Karpas-422 (cell line): Measurements from ENCODE around the gene TMEM242. TPM values are rescaled to one million over a fixed set of nuclear protein-coding genes. Genes with fewer than 3 reads are reported as not detected.

Experiments
- DNase-seq: peaks from one replicate; pipeline ENCODE4 v3.0.0-alpha.2; 2015
- H2AFZ ChIP-seq: fragments of 200-600 bp; sonication (generic); 2 replicates; pipeline ENCODE4 v1.6.1; 2014; ENCODE audit warnings: antibody characterized with exemption, low read length, mixed read lengths
- H3K27ac ChIP-seq: fragments of 200-600 bp; sonication (generic); 2 replicates; pipeline ENCODE4 v1.5.1; 2014; ENCODE audit warnings: mild to moderate bottlenecking, low read length, moderate library complexity
- H3K27me3 ChIP-seq: fragments of 200-600 bp; sonication (generic); 2 replicates; pipeline ENCODE4 v1.6.1; 2014; ENCODE audit warnings: low read length, mixed read lengths
- H3K36me3 ChIP-seq: fragments of 200-600 bp; sonication (generic); 2 replicates; pipeline ENCODE4 v1.6.1; 2014; ENCODE audit warnings: low read length, mixed read lengths; ENCODE audit not compliant: insufficient read depth
- H3K4me1 ChIP-seq: fragments of 200-600 bp; sonication (generic); 2 replicates; pipeline ENCODE4 v1.6.1; 2014; ENCODE audit warnings: mild to moderate bottlenecking, low read length, mixed read lengths
- H3K4me2 ChIP-seq: fragments of 200-600 bp; sonication (generic); 2 replicates; pipeline ENCODE4 v1.6.1; 2014; ENCODE audit warnings: low read length, low read depth, mild to moderate bottlenecking; ENCODE audit not compliant: poor library complexity, severe bottlenecking
- H3K4me3 ChIP-seq: fragments of 200-600 bp; sonication (generic); 2 replicates; pipeline ENCODE4 v1.5.1; 2014; ENCODE audit warnings: mild to moderate bottlenecking, antibody characterized with exemption, low read length, mixed read lengths
- H3K79me2 ChIP-seq: fragments of 200-600 bp; sonication (generic); 2 replicates; pipeline ENCODE4 v1.6.1; 2014; ENCODE audit warnings: mild to moderate bottlenecking, low read length, mixed read lengths
- H3K9ac ChIP-seq: fragments of 200-600 bp; sonication (generic); 2 replicates; pipeline ENCODE4 v1.6.0; 2014; ENCODE audit warnings: low read length
- H3K9me2 ChIP-seq: fragments of 200-600 bp; sonication (generic), shearing (Covaris generic); replicated peaks from 2 replicates; pipeline ENCODE4 v1.6.0; 2014; ENCODE audit warnings: mild to moderate bottlenecking, low read length, moderate library complexity; ENCODE audit not compliant: insufficient read depth
- H3K9me3 ChIP-seq: fragments of 300-700, 200-600 bp; sonication (generic); 2 replicates; pipeline ENCODE4 v1.6.1; 2014; ENCODE audit warnings: low read length, mixed read lengths
- H4K20me1 ChIP-seq: fragments of 200-600 bp; sonication (generic); 2 replicates; pipeline ENCODE4 v1.6.1; 2014; ENCODE audit warnings: mild to moderate bottlenecking, antibody characterized with exemption, low read length, low read depth; ENCODE audit not compliant: insufficient read depth
- total RNA-seq: library from RNA; depleted of rRNA; stranded (reverse); fragments of >200 nt; shearing (Covaris generic); gene quantifications from 2 replicates; pipeline ENCODE4 v1.2.3, GENCODE V29; 2014; ENCODE audit warnings: low replicate concordance

Gene TMEM242
- total RNA-seq, 1 experiment from 2014 or later, result 3.4 TPM

GRCh38 chr6:157274471-157275226 is 48.7 kb downstream of the TMEM242 start:
- H3K9ac ChIP-seq, result peak overlapping the region; percentile 92
- H3K9me2 ChIP-seq, result no peaks in the 10 kb centered on the region
- no peaks in the 10 kb centered on the region for H3K79me2 ChIP-seq
- no peaks in the 10 kb centered on the region for H3K27me3 ChIP-seq
- peaks cover 42% of the 10 kb centered on the region for H3K4me1 ChIP-seq
- H3K9me3 ChIP-seq, result 0 out of 2 replicates have a peak, but pooled peaks cover 4% of the 10 kb centered on the region
- H4K20me1 ChIP-seq, result no peaks in the 10 kb centered on the region
- peak overlapping the region; percentile 74 for H2AFZ ChIP-seq
- H3K27ac ChIP-seq, result peak overlapping the region; percentile 99
- peak; percentile 94 for DNase-seq
- H3K4me3 ChIP-seq, result peak overlapping the region; percentile 77
- H3K4me2 ChIP-seq, result peak overlapping the region; percentile 99
- no peaks in the 10 kb centered on the region for H3K36me3 ChIP-seq

- H3K27me3 ChIP-seq, result no peaks in the 10 kb centered on the region
- H2AFZ ChIP-seq, result peak overlapping the region; percentile 74
- H3K4me3 ChIP-seq, result peak overlapping the region; percentile 77
- no peaks in the 10 kb centered on the region for H3K79me2 ChIP-seq
- peak overlapping the region; percentile 92 for H3K9ac ChIP-seq
- H4K20me1 ChIP-seq, result no peaks in the 10 kb centered on the region
- H3K36me3 ChIP-seq, result no peaks in the 10 kb centered on the region
- H3K4me1 ChIP-seq, result peaks cover 46% of the 10 kb centered on the region
- H3K27ac ChIP-seq, result peak overlapping the region; percentile 99
- H3K4me2 ChIP-seq, result peak overlapping the region; percentile 99
- DNase-seq, result peak; percentile 97
- H3K9me3 ChIP-seq, result 0 out of 2 replicates have a peak, but pooled peaks cover 4% of the 10 kb centered on the region
- H3K9me2 ChIP-seq, result no peaks in the 10 kb centered on the region
Measured at GRCh38 chr6:157273756-157274470, 49.4 kb downstream of the TMEM242 start.

- Histone ChIP-seq H2AFZ (peak overlapping the region; percentile 46; the same call in 1 of the 2 replicates), H3K4me3 (peak overlapping the region; percentile 77; the same call in 1 of the 2 replicates)
Measured at GRCh38 chr6:157272866-157273755, 50.2 kb downstream of the TMEM242 start.

GRCh38 chr6:157272372-157272771 is 50.9 kb downstream of the TMEM242 start:
- peak overlapping the region; percentile 99 for H3K27ac ChIP-seq
- 0 out of 2 replicates have a peak, but pooled peaks cover 4% of the 10 kb centered on the region for H3K9me3 ChIP-seq
- no peaks in the 10 kb centered on the region for H3K27me3 ChIP-seq
- H3K9me2 ChIP-seq, result no peaks in the 10 kb centered on the region
- no peak for DNase-seq
- no peaks in the 10 kb centered on the region for H3K79me2 ChIP-seq
- H3K4me3 ChIP-seq, result no peak overlapping the region
- H4K20me1 ChIP-seq, result no peaks in the 10 kb centered on the region
- no peak overlapping the region for H2AFZ ChIP-seq
- no peaks in the 10 kb centered on the region for H3K36me3 ChIP-seq
- H3K4me1 ChIP-seq, result peaks cover 59% of the 10 kb centered on the region
- H3K4me2 ChIP-seq, result peak overlapping the region; percentile 99
- H3K9ac ChIP-seq, result peak overlapping the region; percentile 92

More at GRCh38 chr6:157272866-157273755, 50.2 kb downstream of the TMEM242 start:
- no peaks in the 10 kb centered on the region for H3K27me3 ChIP-seq
- peak overlapping the region; percentile 99 for H3K27ac ChIP-seq
- no peaks in the 10 kb centered on the region for H3K9me2 ChIP-seq
- H3K79me2 ChIP-seq, result no peaks in the 10 kb centered on the region
- H3K9me3 ChIP-seq, result 0 out of 2 replicates have a peak, but pooled peaks cover 4% of the 10 kb centered on the region
- H3K36me3 ChIP-seq, result no peaks in the 10 kb centered on the region
- peak overlapping the region; percentile 92 for H3K9ac ChIP-seq
- peak overlapping the region; percentile 99 for H3K4me2 ChIP-seq
- peaks cover 53% of the 10 kb centered on the region for H3K4me1 ChIP-seq
- peak; percentile 92 for DNase-seq
- H4K20me1 ChIP-seq, result no peaks in the 10 kb centered on the region

- Histone ChIP-seq H3K4me2 (no peak overlapping the region), H3K79me2 (no peaks in the 10 kb centered on the region), H3K4me3 (no peak overlapping the region), H2AFZ (no peak overlapping the region), H3K9ac (no peak overlapping the region), H4K20me1 (no peaks in the 10 kb centered on the region), H3K36me3 (no peaks in the 10 kb centered on the region), H3K9me3 (0 out of 2 replicates have a peak, but pooled peaks cover 4% of the 10 kb centered on the region), H3K9me2 (no peaks in the 10 kb centered on the region), H3K27ac (no peak overlapping the region), H3K27me3 (no peaks in the 10 kb centered on the region), H3K4me1 (peaks cover 62% of the 10 kb centered on the region)
- no peak for DNase-seq
Measured at GRCh38 chr6:157271911-157272310, 51.4 kb downstream of the TMEM242 start.

GRCh38 chr6:157271441-157271840 is 51.9 kb downstream of the TMEM242 start:
- no peaks in the 10 kb centered on the region for H4K20me1 ChIP-seq
- no peak for DNase-seq
- H3K4me2 ChIP-seq, result no peak overlapping the region
- H3K4me3 ChIP-seq, result no peak overlapping the region
- H3K36me3 ChIP-seq, result no peaks in the 10 kb centered on the region
- no peak overlapping the region for H3K27ac ChIP-seq
- no peaks in the 10 kb centered on the region for H3K9me2 ChIP-seq
- 0 out of 2 replicates have a peak, but pooled peaks cover 4% of the 10 kb centered on the region for H3K9me3 ChIP-seq
- no peak overlapping the region for H3K9ac ChIP-seq
- H3K79me2 ChIP-seq, result no peaks in the 10 kb centered on the region
- H2AFZ ChIP-seq, result no peak overlapping the region
- H3K27me3 ChIP-seq, result no peaks in the 10 kb centered on the region
- H3K4me1 ChIP-seq, result peaks cover 60% of the 10 kb centered on the region

GRCh38 chr6:157270916-157271315 is 52.4 kb downstream of the TMEM242 start:
- no peaks in the 10 kb centered on the region for H3K27me3 ChIP-seq
- peaks cover 56% of the 10 kb centered on the region for H3K4me1 ChIP-seq

More at GRCh38 chr6:157270916-157271315, 52.4 kb downstream of the TMEM242 start:
- Histone ChIP-seq H3K79me2 (no peaks in the 10 kb centered on the region), H3K4me3 (no peak overlapping the region), H2AFZ (no peak overlapping the region), H3K9me3 (0 out of 2 replicates have a peak, but pooled peaks cover 4% of the 10 kb centered on the region), H3K9ac (no peak overlapping the region), H3K4me2 (no peak overlapping the region), H3K36me3 (no peaks in the 10 kb centered on the region), H4K20me1 (no peaks in the 10 kb centered on the region), H3K27ac (no peak overlapping the region), H3K9me2 (no peaks in the 10 kb centered on the region)
- DNase-seq, result no peak
